HepG2 (cell line): ENCODE measurements around the gene TNFRSF13B.

ENCODE experiments used
- HOMEZ ChIP-seq: IDR thresholded peaks from 2 replicates; pipeline ENCODE4 v1.6.1; 2016; ENCODE audit warnings: low read depth
- PAF1 ChIP-seq: IDR thresholded peaks from 2 replicates; pipeline ENCODE4 v1.6.1; 2016; ENCODE audit warnings: missing genetic modification reagents, missing compliant biosample characterization
- ZBTB10 ChIP-seq: sonication (generic); formaldehyde crosslinking; IDR thresholded peaks from 2 replicates; pipeline ENCODE4 v1.4.0; 2020; ENCODE audit warnings: missing genetic modification reagents, borderline replicate concordance

GRCh38 chr17:16942141-16943031 lies 29.5 kb downstream of the TNFRSF13B start:
- TF ChIP-seq ZBTB10: no peak
- TF ChIP-seq PAF1: no peak
- no peak for TF ChIP-seq HOMEZ (CRISPR knock-in tag)
